Endodermal cell (in vitro differentiated cells): ENCODE results near the gene ZNF284. TPM values are rescaled to one million over a fixed set of nuclear protein-coding genes. Genes with fewer than 3 reads are reported as not detected.

ENCODE experiments used
- DNase-seq: peaks from one replicate; pipeline ENCODE4 v3.0.0-alpha.2; 2017
- H3K27ac ChIP-seq: 2 replicates; pipeline ENCODE4 v1.5.1; 2013; ENCODE audit warnings: mild to moderate bottlenecking, low read depth, low read length, moderate library complexity
- H3K27me3 ChIP-seq: 2 replicates; pipeline ENCODE4 v1.6.1; 2013; ENCODE audit warnings: mild to moderate bottlenecking, low read length, moderate library complexity; ENCODE audit not compliant: insufficient read depth, control insufficient read depth, poor library complexity, severe bottlenecking
- H3K36me3 ChIP-seq: 2 replicates; pipeline ENCODE4 v1.7.0; 2013; ENCODE audit warnings: mild to moderate bottlenecking, low read length, moderate library complexity; ENCODE audit not compliant: control insufficient read depth, insufficient read depth
- H3K4me1 ChIP-seq: one replicate; pipeline ENCODE4 v1.7.0; 2013; ENCODE audit warnings: low read length; ENCODE audit not compliant: control insufficient read depth, insufficient read depth
- H3K4me3 ChIP-seq: 2 replicates; pipeline ENCODE4 v1.5.1; 2013; ENCODE audit warnings: mild to moderate bottlenecking, low read length, moderate library complexity
- H3K9ac ChIP-seq: 2 replicates; pipeline ENCODE4 v1.6.1; 2013; ENCODE audit warnings: mild to moderate bottlenecking, low read length, moderate library complexity; ENCODE audit not compliant: poor library complexity, severe bottlenecking; ENCODE audit errors: extremely low read depth
- H3K9me3 ChIP-seq: 2 replicates; pipeline ENCODE4 v1.6.1; 2013; ENCODE audit warnings: mild to moderate bottlenecking, low read length, moderate library complexity; ENCODE audit not compliant: control insufficient read depth
- H3K27ac Mint-ChIP-seq: 2 replicates; pipeline ENCODE4 v1.8.0; 2020; ENCODE audit warnings: mixed read lengths
- H3K27me3 Mint-ChIP-seq: 2 replicates; pipeline ENCODE4 v1.8.0; 2021; ENCODE audit warnings: mild to moderate bottlenecking, mixed read lengths; ENCODE audit not compliant: insufficient read depth
- H3K36me3 Mint-ChIP-seq: 2 replicates; pipeline ENCODE4 v1.8.0; 2020; ENCODE audit warnings: low read depth, mixed read lengths
- H3K4me1 Mint-ChIP-seq: 2 replicates; pipeline ENCODE4 v1.8.0; 2020; ENCODE audit warnings: mixed read lengths
- H3K4me3 Mint-ChIP-seq: 2 replicates; pipeline ENCODE4 v1.8.0; 2020; ENCODE audit warnings: mild to moderate bottlenecking, moderate library complexity, mixed read lengths
- H3K9me3 Mint-ChIP-seq: 2 replicates; pipeline ENCODE4 v1.8.0; 2020; ENCODE audit warnings: mild to moderate bottlenecking, mixed read lengths
- WGBS, 2 experiments: methylation state at CpG; one replicate each; pipeline versions ENCODE4 v1.1.5 to v1.1.7; 2013; ENCODE audit warnings: missing lambda C conversion rate in 2 of 2, mixed read lengths in 1 of 2; ENCODE audit not compliant: insufficient coverage in 1 of 2, insufficient read length in 1 of 2; 5-methylcytosine and 5-hydroxymethylcytosine counted together
- total RNA-seq, 2 donors: library from RNA; stranded (reverse); fragmentation: NEBNext Ultra II Directional in 1 of 2; extraction: Animal tissue kit (Norgen Biotek cat#: 25700) in 1 of 2; gene quantifications; 2 replicates in 1 of 2; 3 replicates in 1 of 2; pipeline ENCODE4 v1.2.1, GENCODE V29; 2021
- TF ChIP-seq, protein P1 (sequence below): fragments of 200-600 bp; sonication (generic); conservative IDR thresholded peaks from 2 replicates; pipeline ENCODE4 v1.5.0; 2021; ENCODE audit warnings: antibody characterized with exemption, mild to moderate bottlenecking

Gene ZNF284
- total RNA-seq, 2 donors from 2014 or later = 1.9 to 2.2 TPM

DNA sequence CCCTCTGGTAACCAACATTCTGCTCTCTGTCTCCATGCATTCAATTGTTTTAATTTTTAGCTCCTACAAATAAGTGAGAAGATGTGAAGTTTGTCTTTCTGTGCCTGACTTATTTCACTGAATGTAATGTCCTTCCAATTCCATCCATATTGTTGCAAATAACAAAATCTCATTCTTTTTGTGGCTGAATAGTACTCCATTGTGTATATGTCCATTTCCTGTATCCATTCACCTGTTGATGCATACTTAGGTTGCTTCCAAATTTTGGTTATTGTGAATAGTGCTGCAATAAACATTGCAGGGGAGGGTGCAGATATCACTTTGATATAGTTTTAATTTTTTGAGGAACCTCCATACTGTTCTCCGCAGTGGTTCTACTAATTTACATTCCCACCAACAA lies 2.5 kb upstream of the ZNF284 start:
- Mint-ChIP-seq H3K27ac (no peak overlapping the region), H3K4me1 (no peaks in the 10 kb centered on the region), H3K4me3 (no peak overlapping the region), H3K36me3 (peaks cover 43% of the 10 kb centered on the region), H3K9me3 (peaks cover 52% of the 10 kb centered on the region), H3K27me3 (peaks cover 15% of the 10 kb centered on the region)
- TF ChIP-seq, protein P1, sequence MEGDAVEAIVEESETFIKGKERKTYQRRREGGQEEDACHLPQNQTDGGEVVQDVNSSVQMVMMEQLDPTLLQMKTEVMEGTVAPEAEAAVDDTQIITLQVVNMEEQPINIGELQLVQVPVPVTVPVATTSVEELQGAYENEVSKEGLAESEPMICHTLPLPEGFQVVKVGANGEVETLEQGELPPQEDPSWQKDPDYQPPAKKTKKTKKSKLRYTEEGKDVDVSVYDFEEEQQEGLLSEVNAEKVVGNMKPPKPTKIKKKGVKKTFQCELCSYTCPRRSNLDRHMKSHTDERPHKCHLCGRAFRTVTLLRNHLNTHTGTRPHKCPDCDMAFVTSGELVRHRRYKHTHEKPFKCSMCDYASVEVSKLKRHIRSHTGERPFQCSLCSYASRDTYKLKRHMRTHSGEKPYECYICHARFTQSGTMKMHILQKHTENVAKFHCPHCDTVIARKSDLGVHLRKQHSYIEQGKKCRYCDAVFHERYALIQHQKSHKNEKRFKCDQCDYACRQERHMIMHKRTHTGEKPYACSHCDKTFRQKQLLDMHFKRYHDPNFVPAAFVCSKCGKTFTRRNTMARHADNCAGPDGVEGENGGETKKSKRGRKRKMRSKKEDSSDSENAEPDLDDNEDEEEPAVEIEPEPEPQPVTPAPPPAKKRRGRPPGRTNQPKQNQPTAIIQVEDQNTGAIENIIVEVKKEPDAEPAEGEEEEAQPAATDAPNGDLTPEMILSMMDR = no peak
- Histone ChIP-seq H3K4me1 (no peaks in the 10 kb centered on the region), H3K27ac (no peak overlapping the region), H3K9ac (no peak overlapping the region), H3K4me3 (no peak overlapping the region), H3K27me3 (no peaks in the 10 kb centered on the region), H3K9me3 (peaks cover 41% of the 10 kb centered on the region), H3K36me3 (peaks cover 37% of the 10 kb centered on the region)
- DNase-seq = no peak
- WGBS, 2 experiments = 92% methylated on average over 1 of the region's 1 CpG; no CpG with 5 or more reads in 1 of the 2 experiments

DNA sequence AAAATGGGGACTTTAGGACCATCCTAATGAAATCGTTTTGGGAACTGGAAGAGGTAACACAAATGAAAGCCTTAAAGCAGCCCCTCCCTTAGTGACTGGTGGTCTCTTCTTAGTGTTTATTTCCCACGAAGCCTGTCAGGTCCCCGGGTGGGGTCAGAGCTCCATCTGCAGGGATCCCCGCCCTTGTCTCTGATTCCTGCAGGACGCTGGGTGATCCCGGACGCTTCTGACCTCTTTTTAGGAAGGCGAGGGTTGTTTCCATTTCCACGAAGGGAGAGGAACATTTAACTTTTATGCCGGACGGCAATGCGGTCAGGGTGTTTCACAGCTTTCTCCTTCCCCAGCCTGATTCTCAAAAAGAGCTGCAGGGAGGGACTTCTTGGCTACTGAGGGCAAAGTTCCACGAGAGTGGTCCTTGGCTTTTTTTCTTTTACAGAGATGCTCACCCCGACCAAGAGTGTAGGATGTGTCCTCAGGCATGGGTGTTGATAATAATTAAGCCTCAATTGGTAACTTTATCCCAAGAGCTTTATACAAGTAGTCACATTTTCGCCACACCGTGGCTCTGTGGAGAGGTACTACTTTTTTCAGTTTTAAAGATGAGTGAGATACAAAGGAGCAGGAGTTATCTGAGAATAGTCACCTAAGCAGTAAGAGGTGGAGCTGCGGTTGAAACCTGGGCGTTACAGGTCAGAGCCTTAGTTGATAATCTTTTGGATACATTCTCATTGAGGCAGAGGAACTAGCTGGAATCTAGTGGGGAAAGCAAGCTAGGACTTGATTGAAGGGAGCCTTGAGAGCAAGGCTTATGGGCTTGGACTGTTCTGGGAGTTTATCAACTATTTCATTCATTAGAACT lies 813 bp downstream of the ZNF284 start:
- H3K4me3 Mint-ChIP-seq = peak overlapping the region; percentile 80
- H3K4me1 ChIP-seq = no peaks in the 10 kb centered on the region
- H3K36me3 ChIP-seq = peaks cover 6% of the 10 kb centered on the region
- 55 to 62% methylated on average over 13 to 18 of the region's 18 CpGs for WGBS, 2 experiments
- peak overlapping the region; percentile 35 for H3K9ac ChIP-seq
- peak overlapping the region; percentile 88 for H3K4me3 ChIP-seq
- TF ChIP-seq, protein P1 = no peak
- H3K27me3 ChIP-seq = no peaks in the 10 kb centered on the region
- peaks cover 15% of the 10 kb centered on the region for H3K27me3 Mint-ChIP-seq
- no peak for DNase-seq
- H3K27ac Mint-ChIP-seq = no peak overlapping the region
- H3K9me3 Mint-ChIP-seq = peaks cover 21% of the 10 kb centered on the region
- H3K4me1 Mint-ChIP-seq = no peaks in the 10 kb centered on the region
- peaks cover 18% of the 10 kb centered on the region for H3K36me3 Mint-ChIP-seq
- peaks cover 13% of the 10 kb centered on the region for H3K9me3 ChIP-seq
- no peak overlapping the region for H3K27ac ChIP-seq

DNA sequence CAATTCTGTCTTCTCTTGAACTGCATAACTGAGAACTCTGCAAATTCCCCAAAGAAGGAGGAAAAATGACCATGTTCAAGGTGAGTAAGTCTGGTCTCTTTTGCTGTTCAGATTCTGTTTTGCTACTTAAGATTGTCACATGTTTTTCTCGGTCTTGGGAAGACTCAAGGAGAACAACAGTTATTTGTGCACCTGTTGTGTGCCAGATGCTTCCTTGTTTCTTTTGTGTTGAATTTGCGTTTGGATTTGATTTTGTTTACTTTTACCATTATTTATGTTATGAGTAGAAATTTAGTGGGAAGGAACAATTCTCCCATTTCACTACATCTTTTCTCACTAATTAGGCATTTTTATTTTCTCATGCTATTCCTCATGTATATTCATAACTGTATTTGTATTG lies 4.4 kb downstream of the ZNF284 start:
- 94% methylated on average over 1 of the region's 2 CpGs; no CpG with 5 or more reads in 1 of the 2 experiments for WGBS, 2 experiments
- Histone ChIP-seq H3K27me3 (no peaks in the 10 kb centered on the region), H3K4me1 (no peaks in the 10 kb centered on the region), H3K9ac (no peak overlapping the region), H3K4me3 (no peak overlapping the region), H3K9me3 (no peaks in the 10 kb centered on the region), H3K36me3 (peaks cover 5% of the 10 kb centered on the region), H3K27ac (no peak overlapping the region)
- peaks cover 11% of the 10 kb centered on the region for H3K27me3 Mint-ChIP-seq
- TF ChIP-seq, protein P1 = no peak
- H3K36me3 Mint-ChIP-seq = peaks cover 23% of the 10 kb centered on the region
- H3K4me3 Mint-ChIP-seq = no peak overlapping the region
- no peak overlapping the region for H3K27ac Mint-ChIP-seq
- no peak for DNase-seq
- peaks cover 5% of the 10 kb centered on the region for H3K9me3 Mint-ChIP-seq
- no peaks in the 10 kb centered on the region for H3K4me1 Mint-ChIP-seq
